ENCODE results near the gene ARHGEF7. TPM values are rescaled to one million over a fixed set of nuclear protein-coding genes. Genes with fewer than 3 reads are reported as not detected.

Gene ARHGEF7
- total RNA-seq, 1 experiment from 2014 or later = 47.3 TPM

GRCh38 chr13:111284565-111284964 is 169.5 kb downstream of the ARHGEF7 start:
- no peak overlapping the region for H3K27ac Mint-ChIP-seq
- H3K36me3 Mint-ChIP-seq = peaks cover 51% of the 10 kb centered on the region
- CTCF ChIA-PET = interaction anchor here (0.7 to 1.6 kb wide), 2 partner anchors 144 to 217 kb away, joined by 3 to 4 read pairs; no protein-coding TSS in a partner anchor
- no peak for ATAC-seq
- POLR2A ChIA-PET = no interaction called here
- no peaks in the 10 kb centered on the region for H3K27me3 Mint-ChIP-seq (ENCODE audit: low read depth)
- H3K4me3 Mint-ChIP-seq = no peak overlapping the region
- no peak for TF ChIP-seq GRHL2 (CRISPR knock-in tag; IDR thresholded peaks at IDR 0.05; ENCODE audit: insufficient replicate concordance, severe bottlenecking)
- H3K9me3 Mint-ChIP-seq = no peaks in the 10 kb centered on the region
- DNase-seq (ENCODE audit: low spot score) = no peak
- no peaks in the 10 kb centered on the region for H3K4me1 Mint-ChIP-seq

DNA sequence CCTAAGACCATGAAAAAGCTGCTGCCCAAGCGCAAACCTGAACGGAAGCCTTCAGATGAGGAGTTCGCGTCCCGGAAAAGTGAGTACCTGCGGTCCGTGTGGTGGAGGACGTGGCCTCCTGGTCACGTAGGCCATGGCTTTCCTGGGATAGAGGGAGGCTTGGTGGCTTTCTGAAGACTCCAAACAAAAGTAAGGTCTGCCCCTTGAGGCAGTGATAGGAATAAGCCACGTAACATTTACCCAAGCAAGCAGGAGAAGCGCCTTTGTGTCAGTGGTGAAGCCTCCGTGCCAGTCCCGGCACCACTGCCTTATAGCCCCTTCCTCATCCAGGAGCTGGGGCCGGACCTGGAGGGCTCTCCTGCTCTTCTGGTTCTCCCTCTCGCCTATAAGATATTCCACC is 171.1 kb downstream of the ARHGEF7 start:
- H3K4me1 Mint-ChIP-seq = no peaks in the 10 kb centered on the region
- TF ChIP-seq GRHL2 (CRISPR knock-in tag; IDR thresholded peaks at IDR 0.05; ENCODE audit: insufficient replicate concordance, severe bottlenecking) (no peak), NFE2L1 (CRISPR knock-in tag; IDR thresholded peaks at IDR 0.05) (no peak), CREM (CRISPR knock-in tag; IDR thresholded peaks at IDR 0.05) (no peak), JUN (CRISPR knock-in tag; IDR thresholded peaks at IDR 0.05) (no peak), FOXP4 (CRISPR knock-in tag; IDR thresholded peaks at IDR 0.05) (no peak), ZNF416 (CRISPR knock-in tag; IDR thresholded peaks at IDR 0.05) (no peak), FOXK1 (CRISPR knock-in tag; IDR thresholded peaks at IDR 0.05) (no peak), ERG (CRISPR knock-in tag; IDR thresholded peaks at IDR 0.05) (no peak), E2F5 (CRISPR knock-in tag; IDR thresholded peaks at IDR 0.05) (no peak), NFYB (CRISPR knock-in tag; conservative IDR thresholded peaks at IDR 0.05; ENCODE audit: low read depth) (no peak), ZNF219 (CRISPR knock-in tag; IDR thresholded peaks at IDR 0.05; ENCODE audit: borderline replicate concordance) (no peak), GABPB1 (CRISPR knock-in tag; IDR thresholded peaks at IDR 0.05) (no peak), TCF7 (CRISPR knock-in tag; IDR thresholded peaks at IDR 0.05; ENCODE audit: low read depth) (no peak)
- TF ChIP-seq, protein P1, sequence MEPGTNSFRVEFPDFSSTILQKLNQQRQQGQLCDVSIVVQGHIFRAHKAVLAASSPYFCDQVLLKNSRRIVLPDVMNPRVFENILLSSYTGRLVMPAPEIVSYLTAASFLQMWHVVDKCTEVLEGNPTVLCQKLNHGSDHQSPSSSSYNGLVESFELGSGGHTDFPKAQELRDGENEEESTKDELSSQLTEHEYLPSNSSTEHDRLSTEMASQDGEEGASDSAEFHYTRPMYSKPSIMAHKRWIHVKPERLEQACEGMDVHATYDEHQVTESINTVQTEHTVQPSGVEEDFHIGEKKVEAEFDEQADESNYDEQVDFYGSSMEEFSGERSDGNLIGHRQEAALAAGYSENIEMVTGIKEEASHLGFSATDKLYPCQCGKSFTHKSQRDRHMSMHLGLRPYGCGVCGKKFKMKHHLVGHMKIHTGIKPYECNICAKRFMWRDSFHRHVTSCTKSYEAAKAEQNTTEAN (CRISPR knock-in tag; IDR thresholded peaks at IDR 0.05) = no peak
- TF ChIP-seq, protein P2, sequence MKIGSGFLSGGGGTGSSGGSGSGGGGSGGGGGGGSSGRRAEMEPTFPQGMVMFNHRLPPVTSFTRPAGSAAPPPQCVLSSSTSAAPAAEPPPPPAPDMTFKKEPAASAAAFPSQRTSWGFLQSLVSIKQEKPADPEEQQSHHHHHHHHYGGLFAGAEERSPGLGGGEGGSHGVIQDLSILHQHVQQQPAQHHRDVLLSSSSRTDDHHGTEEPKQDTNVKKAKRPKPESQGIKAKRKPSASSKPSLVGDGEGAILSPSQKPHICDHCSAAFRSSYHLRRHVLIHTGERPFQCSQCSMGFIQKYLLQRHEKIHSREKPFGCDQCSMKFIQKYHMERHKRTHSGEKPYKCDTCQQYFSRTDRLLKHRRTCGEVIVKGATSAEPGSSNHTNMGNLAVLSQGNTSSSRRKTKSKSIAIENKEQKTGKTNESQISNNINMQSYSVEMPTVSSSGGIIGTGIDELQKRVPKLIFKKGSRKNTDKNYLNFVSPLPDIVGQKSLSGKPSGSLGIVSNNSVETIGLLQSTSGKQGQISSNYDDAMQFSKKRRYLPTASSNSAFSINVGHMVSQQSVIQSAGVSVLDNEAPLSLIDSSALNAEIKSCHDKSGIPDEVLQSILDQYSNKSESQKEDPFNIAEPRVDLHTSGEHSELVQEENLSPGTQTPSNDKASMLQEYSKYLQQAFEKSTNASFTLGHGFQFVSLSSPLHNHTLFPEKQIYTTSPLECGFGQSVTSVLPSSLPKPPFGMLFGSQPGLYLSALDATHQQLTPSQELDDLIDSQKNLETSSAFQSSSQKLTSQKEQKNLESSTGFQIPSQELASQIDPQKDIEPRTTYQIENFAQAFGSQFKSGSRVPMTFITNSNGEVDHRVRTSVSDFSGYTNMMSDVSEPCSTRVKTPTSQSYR (CRISPR knock-in tag; IDR thresholded peaks at IDR 0.05) = no peak
- TF ChIP-seq, protein P3, sequence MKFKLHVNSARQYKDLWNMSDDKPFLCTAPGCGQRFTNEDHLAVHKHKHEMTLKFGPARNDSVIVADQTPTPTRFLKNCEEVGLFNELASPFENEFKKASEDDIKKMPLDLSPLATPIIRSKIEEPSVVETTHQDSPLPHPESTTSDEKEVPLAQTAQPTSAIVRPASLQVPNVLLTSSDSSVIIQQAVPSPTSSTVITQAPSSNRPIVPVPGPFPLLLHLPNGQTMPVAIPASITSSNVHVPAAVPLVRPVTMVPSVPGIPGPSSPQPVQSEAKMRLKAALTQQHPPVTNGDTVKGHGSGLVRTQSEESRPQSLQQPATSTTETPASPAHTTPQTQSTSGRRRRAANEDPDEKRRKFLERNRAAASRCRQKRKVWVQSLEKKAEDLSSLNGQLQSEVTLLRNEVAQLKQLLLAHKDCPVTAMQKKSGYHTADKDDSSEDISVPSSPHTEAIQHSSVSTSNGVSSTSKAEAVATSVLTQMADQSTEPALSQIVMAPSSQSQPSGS (CRISPR knock-in tag; IDR thresholded peaks at IDR 0.05; ENCODE audit: borderline replicate concordance, low read depth) = no peak
- TF ChIP-seq, protein P4, sequence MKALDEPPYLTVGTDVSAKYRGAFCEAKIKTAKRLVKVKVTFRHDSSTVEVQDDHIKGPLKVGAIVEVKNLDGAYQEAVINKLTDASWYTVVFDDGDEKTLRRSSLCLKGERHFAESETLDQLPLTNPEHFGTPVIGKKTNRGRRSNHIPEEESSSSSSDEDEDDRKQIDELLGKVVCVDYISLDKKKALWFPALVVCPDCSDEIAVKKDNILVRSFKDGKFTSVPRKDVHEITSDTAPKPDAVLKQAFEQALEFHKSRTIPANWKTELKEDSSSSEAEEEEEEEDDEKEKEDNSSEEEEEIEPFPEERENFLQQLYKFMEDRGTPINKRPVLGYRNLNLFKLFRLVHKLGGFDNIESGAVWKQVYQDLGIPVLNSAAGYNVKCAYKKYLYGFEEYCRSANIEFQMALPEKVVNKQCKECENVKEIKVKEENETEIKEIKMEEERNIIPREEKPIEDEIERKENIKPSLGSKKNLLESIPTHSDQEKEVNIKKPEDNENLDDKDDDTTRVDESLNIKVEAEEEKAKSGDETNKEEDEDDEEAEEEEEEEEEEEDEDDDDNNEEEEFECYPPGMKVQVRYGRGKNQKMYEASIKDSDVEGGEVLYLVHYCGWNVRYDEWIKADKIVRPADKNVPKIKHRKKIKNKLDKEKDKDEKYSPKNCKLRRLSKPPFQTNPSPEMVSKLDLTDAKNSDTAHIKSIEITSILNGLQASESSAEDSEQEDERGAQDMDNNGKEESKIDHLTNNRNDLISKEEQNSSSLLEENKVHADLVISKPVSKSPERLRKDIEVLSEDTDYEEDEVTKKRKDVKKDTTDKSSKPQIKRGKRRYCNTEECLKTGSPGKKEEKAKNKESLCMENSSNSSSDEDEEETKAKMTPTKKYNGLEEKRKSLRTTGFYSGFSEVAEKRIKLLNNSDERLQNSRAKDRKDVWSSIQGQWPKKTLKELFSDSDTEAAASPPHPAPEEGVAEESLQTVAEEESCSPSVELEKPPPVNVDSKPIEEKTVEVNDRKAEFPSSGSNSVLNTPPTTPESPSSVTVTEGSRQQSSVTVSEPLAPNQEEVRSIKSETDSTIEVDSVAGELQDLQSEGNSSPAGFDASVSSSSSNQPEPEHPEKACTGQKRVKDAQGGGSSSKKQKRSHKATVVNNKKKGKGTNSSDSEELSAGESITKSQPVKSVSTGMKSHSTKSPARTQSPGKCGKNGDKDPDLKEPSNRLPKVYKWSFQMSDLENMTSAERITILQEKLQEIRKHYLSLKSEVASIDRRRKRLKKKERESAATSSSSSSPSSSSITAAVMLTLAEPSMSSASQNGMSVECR (CRISPR knock-in tag; IDR thresholded peaks at IDR 0.05; ENCODE audit: borderline replicate concordance) = no peak
- TF ChIP-seq, protein P5, sequence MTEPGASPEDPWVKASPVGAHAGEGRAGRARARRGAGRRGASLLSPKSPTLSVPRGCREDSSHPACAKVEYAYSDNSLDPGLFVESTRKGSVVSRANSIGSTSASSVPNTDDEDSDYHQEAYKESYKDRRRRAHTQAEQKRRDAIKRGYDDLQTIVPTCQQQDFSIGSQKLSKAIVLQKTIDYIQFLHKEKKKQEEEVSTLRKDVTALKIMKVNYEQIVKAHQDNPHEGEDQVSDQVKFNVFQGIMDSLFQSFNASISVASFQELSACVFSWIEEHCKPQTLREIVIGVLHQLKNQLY (CRISPR knock-in tag; IDR thresholded peaks at IDR 0.05) = no peak
- DNase-seq (ENCODE audit: low spot score) = no peak
- ChIA-PET POLR2A (no interaction called here), CTCF (no interaction called here)
- H3K9me3 Mint-ChIP-seq = no peaks in the 10 kb centered on the region
- peaks cover 46% of the 10 kb centered on the region for H3K36me3 Mint-ChIP-seq
- H3K4me3 Mint-ChIP-seq = no peak overlapping the region
- H3K27ac Mint-ChIP-seq = no peak overlapping the region
- ATAC-seq = no peak
- no peaks in the 10 kb centered on the region for H3K27me3 Mint-ChIP-seq (ENCODE audit: low read depth)
